Astrocyte (in vitro differentiated cells and primary cell): ENCODE results near the gene SMIM23. TPM values are rescaled to one million over a fixed set of nuclear protein-coding genes. Genes with fewer than 3 reads are reported as not detected.

Experiments used
- DNase-seq: peaks from one replicate; pipeline ENCODE4 v3.0.0-alpha.2; 2010; ENCODE audit warnings: low read depth
- FAIRE-seq: peaks from 2 replicates; lab custom pipeline; 2011; peaks lifted over from hg19 to GRCh38; lab: Jason Lieb, UNC
- H2AFZ ChIP-seq: 2 replicates; pipeline ENCODE4 v1.6.0; 2012; ENCODE audit warnings: low read depth, low read length, inconsistent platforms
- H3K27ac ChIP-seq: 2 replicates; pipeline ENCODE4 v1.5.1; 2011; ENCODE audit warnings: low read depth, low read length, inconsistent platforms
- H3K27me3 ChIP-seq: 2 replicates; pipeline ENCODE4 v1.6.0; 2011; ENCODE audit warnings: low read length, inconsistent platforms; ENCODE audit not compliant: insufficient read depth
- H3K36me3 ChIP-seq: 2 replicates; pipeline ENCODE4 v1.5.1; 2011; ENCODE audit warnings: low read length, inconsistent platforms; ENCODE audit not compliant: insufficient read depth
- H3K4me1 ChIP-seq: 2 replicates; pipeline ENCODE4 v1.5.1; 2011; ENCODE audit warnings: low read length, inconsistent platforms; ENCODE audit not compliant: insufficient read depth
- H3K4me2 ChIP-seq: 2 replicates; pipeline ENCODE4 v1.6.0; 2012; ENCODE audit warnings: low read length, inconsistent platforms
- H3K4me3 ChIP-seq: 2 replicates; pipeline ENCODE4 v1.5.1; 2011; ENCODE audit warnings: low read depth, mild to moderate bottlenecking, low read length, inconsistent platforms; ENCODE audit not compliant: insufficient read depth
- H3K79me2 ChIP-seq: 2 replicates; pipeline ENCODE4 v1.6.0; 2012; ENCODE audit warnings: mild to moderate bottlenecking, low read length, inconsistent platforms; ENCODE audit not compliant: insufficient read depth
- H3K9ac ChIP-seq: 2 replicates; pipeline ENCODE4 v1.6.0; 2012; ENCODE audit warnings: mild to moderate bottlenecking, low read length, inconsistent platforms
- H3K9me3 ChIP-seq: 2 replicates; pipeline ENCODE4 v1.5.1; 2012; ENCODE audit warnings: low read depth, mild to moderate bottlenecking, low read length, inconsistent platforms; ENCODE audit not compliant: insufficient read depth
- H4K20me1 ChIP-seq: 2 replicates; pipeline ENCODE4 v1.6.0; 2012; ENCODE audit warnings: low read length, inconsistent platforms; ENCODE audit not compliant: insufficient read depth
- H3K27ac Mint-ChIP-seq: one replicate; pipeline ENCODE4 v1.8.0; 2021; ENCODE audit warnings: mild to moderate bottlenecking, mixed read lengths; ENCODE audit not compliant: unreplicated experiment
- H3K27me3 Mint-ChIP-seq: one replicate; pipeline ENCODE4 v1.8.0; 2021; ENCODE audit warnings: low read depth, mixed read lengths; ENCODE audit not compliant: unreplicated experiment
- H3K36me3 Mint-ChIP-seq: one replicate; pipeline ENCODE4 v1.8.0; 2021; ENCODE audit warnings: low read depth, mixed read lengths; ENCODE audit not compliant: unreplicated experiment
- H3K4me1 Mint-ChIP-seq: one replicate; pipeline ENCODE4 v1.8.0; 2021; ENCODE audit warnings: low read depth, mixed read lengths; ENCODE audit not compliant: unreplicated experiment
- H3K4me3 Mint-ChIP-seq: one replicate; pipeline ENCODE4 v1.8.0; 2021; ENCODE audit warnings: mild to moderate bottlenecking, moderate library complexity, mixed read lengths; ENCODE audit not compliant: unreplicated experiment
- H3K9me3 Mint-ChIP-seq: one replicate; pipeline ENCODE4 v1.8.0; 2021; ENCODE audit warnings: mild to moderate bottlenecking, mixed read lengths; ENCODE audit not compliant: unreplicated experiment
- CTCF ChIP-seq: IDR thresholded peaks from 2 replicates; pipeline ENCODE4 v1.5.1; 2011; ENCODE audit warnings: low read depth, mild to moderate bottlenecking, inconsistent platforms, low read length, moderate library complexity; ENCODE audit not compliant: insufficient read depth
- EZH2 ChIP-seq: IDR thresholded peaks from 2 replicates; pipeline ENCODE4 v1.6.1; 2012; ENCODE audit warnings: mild to moderate bottlenecking, low read length, inconsistent platforms; ENCODE audit not compliant: insufficient read depth
- total RNA-seq: library from RNA; stranded (reverse); gene quantifications from 2 replicates; pipeline ENCODE4 v1.2.1, GENCODE V29; 2021

The SMIM23 gene
- total RNA-seq, 1 donor from 2014 or later: not detected

GRCh38 chr5:171790408-171790807 lies 4.8 kb downstream of the SMIM23 start:
- Histone ChIP-seq H2AFZ (no peak overlapping the region), H3K36me3 (no peaks in the 10 kb centered on the region), H3K27me3 (peaks cover 6% of the 10 kb centered on the region), H3K9me3 (no peaks in the 10 kb centered on the region), H3K9ac (no peak overlapping the region), H3K4me2 (no peak overlapping the region), H3K27ac (no peak overlapping the region), H4K20me1 (no peaks in the 10 kb centered on the region), H3K4me1 (no peaks in the 10 kb centered on the region), H3K79me2 (no peaks in the 10 kb centered on the region), H3K4me3 (no peak overlapping the region)
- TF ChIP-seq EZH2 (no peak), CTCF (no peak)
- no peak overlapping the region for H3K27ac Mint-ChIP-seq
- peaks cover 5% of the 10 kb centered on the region for H3K9me3 Mint-ChIP-seq
- FAIRE-seq: no peak
- H3K36me3 Mint-ChIP-seq: peaks cover 1% of the 10 kb centered on the region
- no peak for DNase-seq
- H3K4me1 Mint-ChIP-seq: peaks cover 2% of the 10 kb centered on the region
- H3K4me3 Mint-ChIP-seq: no peak overlapping the region
- peaks cover 24% of the 10 kb centered on the region for H3K27me3 Mint-ChIP-seq

- no peaks in the 10 kb centered on the region for H3K79me2 ChIP-seq
- no peaks in the 10 kb centered on the region for H3K27me3 ChIP-seq
- H3K27ac ChIP-seq: no peak overlapping the region
- no peaks in the 10 kb centered on the region for H3K9me3 ChIP-seq
- H3K36me3 Mint-ChIP-seq: peaks cover 1% of the 10 kb centered on the region
- FAIRE-seq (no peak), DNase-seq (no peak)
- no peak overlapping the region for H3K4me2 ChIP-seq
- no peak overlapping the region for H2AFZ ChIP-seq
- peaks cover 38% of the 10 kb centered on the region for H3K27me3 Mint-ChIP-seq
- no peak for TF ChIP-seq EZH2
- no peaks in the 10 kb centered on the region for H4K20me1 ChIP-seq
- peaks cover 5% of the 10 kb centered on the region for H3K9me3 Mint-ChIP-seq
- no peak overlapping the region for H3K27ac Mint-ChIP-seq
- no peak overlapping the region for H3K4me3 ChIP-seq
- H3K4me1 Mint-ChIP-seq: peaks cover 2% of the 10 kb centered on the region
- H3K36me3 ChIP-seq: no peaks in the 10 kb centered on the region
- H3K4me3 Mint-ChIP-seq: no peak overlapping the region
- no peak overlapping the region for H3K9ac ChIP-seq
- H3K4me1 ChIP-seq: no peaks in the 10 kb centered on the region
These were observed 8.9 kb downstream of the SMIM23 start for GRCh38 chr5:171794470-171794960.

- no peak for FAIRE-seq
- H3K79me2 ChIP-seq: no peaks in the 10 kb centered on the region
- DNase-seq: no peak
- no peak overlapping the region for H3K27ac ChIP-seq
- Mint-ChIP-seq H3K4me1 (peaks cover 2% of the 10 kb centered on the region), H3K9me3 (peaks cover 1% of the 10 kb centered on the region), H3K27me3 (peaks cover 33% of the 10 kb centered on the region), H3K27ac (no peak overlapping the region), H3K36me3 (peaks cover 1% of the 10 kb centered on the region), H3K4me3 (no peak overlapping the region)
- no peak overlapping the region for H3K9ac ChIP-seq
- H3K27me3 ChIP-seq: no peaks in the 10 kb centered on the region
- H3K4me1 ChIP-seq: no peaks in the 10 kb centered on the region
- H3K9me3 ChIP-seq: no peaks in the 10 kb centered on the region
- no peak for TF ChIP-seq EZH2
- no peak for TF ChIP-seq CTCF
- no peaks in the 10 kb centered on the region for H4K20me1 ChIP-seq
- H2AFZ ChIP-seq: no peak overlapping the region
- H3K4me3 ChIP-seq: no peak overlapping the region
- H3K4me2 ChIP-seq: no peak overlapping the region
- H3K36me3 ChIP-seq: no peaks in the 10 kb centered on the region
These were observed 9.8 kb downstream of the SMIM23 start for GRCh38 chr5:171795381-171795780.
